GM23248 (cell line): Measurements from ENCODE around the gene GRID2. TPM values are rescaled to one million over a fixed set of nuclear protein-coding genes. Genes with fewer than 3 reads are reported as not detected.

Experiments
- DNase-seq: peaks from one replicate; pipeline ENCODE4 v3.0.0-alpha.2; 2015
- H2AFZ ChIP-seq: fragments of 200-600 bp; sonication (generic); 2 replicates; pipeline ENCODE4 v1.6.1; 2016; ENCODE audit warnings: antibody characterized with exemption
- H3F3A ChIP-seq: fragments of 200-600 bp; sonication (generic); 2 replicates; pipeline ENCODE4 v1.6.1; 2016; ENCODE audit warnings: mild to moderate bottlenecking, antibody characterized with exemption, mixed run types; ENCODE audit not compliant: insufficient read depth
- H3K27ac ChIP-seq: fragments of 200-600 bp; sonication (generic); 2 replicates; pipeline ENCODE4 v1.5.1; 2016; ENCODE audit warnings: mild to moderate bottlenecking
- H3K27me3 ChIP-seq: fragments of 200-600 bp; sonication (generic); replicated peaks from 2 replicates; pipeline ENCODE4 v1.6.1; 2016; ENCODE audit warnings: mild to moderate bottlenecking; ENCODE audit not compliant: insufficient read depth
- H3K36me3 ChIP-seq: fragments of 200-600 bp; sonication (generic); 2 replicates; pipeline ENCODE4 v1.6.1; 2016; ENCODE audit warnings: low read depth, mild to moderate bottlenecking
- H3K4me1 ChIP-seq: fragments of 200-600 bp; sonication (generic); 2 replicates; pipeline ENCODE4 v1.6.1; 2016; ENCODE audit warnings: mild to moderate bottlenecking; ENCODE audit not compliant: insufficient read depth
- H3K4me2 ChIP-seq: fragments of 200-600 bp; sonication (generic); one replicate; pipeline ENCODE4 v1.6.1; 2016; ENCODE audit warnings: mild to moderate bottlenecking; ENCODE audit not compliant: unreplicated experiment
- H3K4me3 ChIP-seq: fragments of 200-600 bp; sonication (generic); 2 replicates; pipeline ENCODE4 v1.5.1; 2016; ENCODE audit warnings: mild to moderate bottlenecking
- H3K79me2 ChIP-seq: fragments of 200-600 bp; sonication (generic); 2 replicates; pipeline ENCODE4 v1.6.1; 2016; ENCODE audit warnings: mild to moderate bottlenecking; ENCODE audit not compliant: insufficient read depth
- H3K9ac ChIP-seq: fragments of 200-600 bp; sonication (generic); 2 replicates; pipeline ENCODE4 v1.6.1; 2016; ENCODE audit warnings: mild to moderate bottlenecking
- H3K9me2 ChIP-seq: fragments of 200-600 bp; sonication (generic); 2 replicates; pipeline ENCODE4 v1.6.1; 2016; ENCODE audit warnings: mixed run types, mild to moderate bottlenecking, moderate library complexity; ENCODE audit not compliant: insufficient read depth
- H3K9me3 ChIP-seq: fragments of 200-600 bp; sonication (generic); one replicate; pipeline ENCODE4 v1.6.1; 2017; ENCODE audit warnings: low read depth
- H4K20me1 ChIP-seq: fragments of 200-600 bp; sonication (generic); 2 replicates; pipeline ENCODE4 v1.6.0; 2016; ENCODE audit not compliant: insufficient read depth
- EZH2 ChIP-seq: fragments of 200-600 bp; sonication (generic); IDR thresholded peaks from 2 replicates; pipeline ENCODE4 v1.6.1; 2018; ENCODE audit warnings: antibody characterized with exemption, mild to moderate bottlenecking; ENCODE audit not compliant: insufficient read depth, poor library complexity, severe bottlenecking
- EZH2phosphoT487 ChIP-seq: fragments of 200-600 bp; sonication (generic); IDR thresholded peaks from 2 replicates; pipeline ENCODE4 v1.6.1; 2018; ENCODE audit warnings: antibody characterized with exemption, moderate library complexity, mild to moderate bottlenecking, low read depth; ENCODE audit not compliant: insufficient read depth
- WGBS, 2 experiments: methylation state at CpG; one replicate each; pipeline ENCODE4 v1.1.6; 2015 to 2017; ENCODE audit warnings: low lambda C conversion rate in 2 of 2, low coverage in 1 of 2; ENCODE audit errors: missing lambda C conversion rate in 2 of 2; 5-methylcytosine and 5-hydroxymethylcytosine counted together
- in situ Hi-C: fragments of 300-500 bp; cut with MboI; formaldehyde crosslinking; loops from 2 replicates; pipeline ENCODE4 v1.15.0; 2020
- polyA plus RNA-seq: library from polyadenylated mRNA; unstranded; fragments of >200 nt; fragmentation: Nextera tagmentation; extraction: Ambion mirVana; gene quantifications from 2 replicates; pipeline ENCODE4 v1.2.1, GENCODE V29; 2016
- total RNA-seq: library from RNA; depleted of rRNA; stranded (reverse); fragments of >200 nt; shearing (Covaris generic); gene quantifications from 2 replicates; pipeline ENCODE4 v1.2.3, GENCODE V29; 2014

The GRID2 gene
- total and polyA plus RNA-seq, 2 experiments from 2014 or later = not detected

DNA sequence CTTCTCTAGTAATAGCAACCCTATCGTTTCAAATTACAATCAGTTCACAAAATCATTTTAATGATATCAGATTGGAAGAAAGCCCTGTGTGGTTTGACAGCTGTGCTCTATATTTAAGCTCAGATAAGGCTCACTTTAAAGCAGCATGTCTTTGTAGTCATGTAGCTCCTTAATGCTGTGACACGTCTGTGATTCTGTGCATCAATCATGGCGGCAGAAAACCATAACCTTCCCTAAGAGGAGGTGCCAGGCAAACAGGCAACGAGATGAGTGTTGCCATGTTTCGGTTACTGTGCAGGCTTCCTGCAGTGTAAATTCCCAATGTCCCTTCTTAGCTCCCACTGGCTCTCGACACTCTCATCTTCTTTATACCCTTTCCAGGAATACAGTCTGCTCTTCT is 212.7 kb downstream of the GRID2 start:
- Histone ChIP-seq H3K9ac (no peak overlapping the region), H2AFZ (no peak overlapping the region), H3K4me3 (no peak overlapping the region), H3K36me3 (no peaks in the 10 kb centered on the region), H4K20me1 (no peaks in the 10 kb centered on the region), H3K4me1 (no peaks in the 10 kb centered on the region), H3K27ac (no peak overlapping the region), H3K27me3 (no peaks in the 10 kb centered on the region), H3K4me2 (no peak overlapping the region), H3K79me2 (no peaks in the 10 kb centered on the region), H3K9me2 (no peaks in the 10 kb centered on the region), H3F3A (no peaks in the 10 kb centered on the region), H3K9me3 (no peaks in the 10 kb centered on the region)
- no peak for DNase-seq
- 21 to 30% methylated on average over 6 of the region's 6 CpGs for WGBS, 2 experiments
- in situ Hi-C loops = no loop called here
- TF ChIP-seq EZH2phosphoT487 (no peak), EZH2 (no peak)

DNA sequence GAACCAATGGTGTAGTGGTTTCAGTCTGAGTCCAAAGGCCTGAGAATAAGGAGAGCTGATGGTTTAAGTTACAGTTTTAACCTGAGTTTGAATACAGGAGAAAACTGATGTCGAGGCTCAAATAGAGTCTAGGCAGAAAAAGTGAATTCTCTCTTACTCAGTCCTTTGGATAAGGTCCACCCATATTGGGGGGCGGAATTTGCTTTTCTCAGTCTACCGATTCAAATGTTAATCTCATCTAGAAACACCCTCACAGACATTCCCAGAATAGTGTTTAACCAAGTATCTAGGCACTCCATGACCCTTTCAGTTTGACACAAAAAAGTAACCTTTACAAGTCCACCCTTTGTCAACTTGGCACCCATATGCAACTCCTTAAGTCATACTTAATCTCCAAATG is 216.0 kb downstream of the GRID2 start:
- Histone ChIP-seq H3F3A (no peaks in the 10 kb centered on the region), H4K20me1 (no peaks in the 10 kb centered on the region), H3K9me2 (no peaks in the 10 kb centered on the region), H2AFZ (no peak overlapping the region), H3K36me3 (no peaks in the 10 kb centered on the region), H3K79me2 (no peaks in the 10 kb centered on the region), H3K9ac (no peak overlapping the region), H3K4me1 (no peaks in the 10 kb centered on the region), H3K9me3 (no peaks in the 10 kb centered on the region), H3K4me3 (no peak overlapping the region), H3K27ac (no peak overlapping the region), H3K4me2 (no peak overlapping the region), H3K27me3 (no peaks in the 10 kb centered on the region)
- DNase-seq = no peak
- TF ChIP-seq EZH2 = no peak
- TF ChIP-seq EZH2phosphoT487 = no peak
- in situ Hi-C loops = no loop called here
- WGBS, 2 experiments = 30 to 33% methylated on average over 3 of the region's 3 CpGs

DNA sequence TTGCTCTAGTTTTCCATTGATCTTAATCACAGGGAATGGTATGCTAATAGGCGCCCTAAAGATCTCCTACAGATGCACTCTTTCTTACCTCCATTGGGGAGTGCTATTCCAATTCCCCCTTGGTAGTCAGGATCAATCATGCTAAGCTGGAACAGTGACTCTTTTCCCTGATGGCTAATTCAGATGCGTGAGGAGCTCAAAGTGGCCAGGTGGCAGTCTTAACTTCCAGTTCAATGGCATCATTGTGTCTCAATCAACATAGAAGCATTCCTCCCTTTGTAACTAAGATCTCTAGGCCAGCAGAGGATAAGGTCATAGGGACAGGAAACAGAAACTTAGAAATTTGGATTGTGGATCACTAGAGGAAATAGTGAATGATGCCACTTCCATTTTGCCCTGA is 216.8 kb downstream of the GRID2 start:
- TF ChIP-seq EZH2phosphoT487 = no peak
- in situ Hi-C loops = no loop called here
- WGBS, 2 experiments = 22 to 27% methylated on average over 2 of the region's 2 CpGs
- Histone ChIP-seq H3F3A (no peaks in the 10 kb centered on the region), H3K9me2 (no peaks in the 10 kb centered on the region), H4K20me1 (no peaks in the 10 kb centered on the region), H3K36me3 (no peaks in the 10 kb centered on the region), H2AFZ (no peak overlapping the region), H3K4me1 (no peaks in the 10 kb centered on the region), H3K4me2 (no peak overlapping the region), H3K27me3 (no peaks in the 10 kb centered on the region), H3K27ac (no peak overlapping the region), H3K79me2 (no peaks in the 10 kb centered on the region), H3K9me3 (no peaks in the 10 kb centered on the region), H3K9ac (no peak overlapping the region), H3K4me3 (no peak overlapping the region)
- DNase-seq = no peak

DNA sequence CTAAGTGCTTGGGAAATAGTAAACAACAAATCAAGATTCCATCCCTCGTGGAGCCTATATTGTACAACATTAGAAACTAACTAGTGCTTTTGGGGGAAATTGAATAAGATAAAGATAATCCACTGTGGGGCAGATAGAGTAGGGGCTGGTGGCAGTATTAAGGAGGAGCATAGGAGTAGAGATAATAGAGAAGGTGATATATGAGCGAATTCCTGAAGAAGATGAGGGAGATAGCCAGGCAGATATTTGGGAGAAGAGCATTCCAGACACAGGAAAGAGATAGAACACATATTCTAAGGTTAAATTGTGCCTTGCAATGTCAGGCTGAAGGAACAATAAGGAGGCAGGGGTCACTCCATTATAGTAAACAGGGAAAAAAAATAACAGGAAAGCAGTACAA is 218.2 kb downstream of the GRID2 start:
- Histone ChIP-seq H4K20me1 (no peaks in the 10 kb centered on the region), H3F3A (no peaks in the 10 kb centered on the region), H2AFZ (no peak overlapping the region), H3K4me3 (no peak overlapping the region), H3K9ac (no peak overlapping the region), H3K9me2 (no peaks in the 10 kb centered on the region), H3K4me1 (no peaks in the 10 kb centered on the region), H3K27ac (no peak overlapping the region), H3K27me3 (no peaks in the 10 kb centered on the region), H3K4me2 (no peak overlapping the region), H3K36me3 (no peaks in the 10 kb centered on the region), H3K9me3 (no peaks in the 10 kb centered on the region), H3K79me2 (no peaks in the 10 kb centered on the region)
- 7 to 11% methylated on average over 2 of the region's 2 CpGs for WGBS, 2 experiments
- in situ Hi-C loops = no loop called here
- DNase-seq = no peak
- TF ChIP-seq EZH2 (no peak), EZH2phosphoT487 (no peak)

DNA sequence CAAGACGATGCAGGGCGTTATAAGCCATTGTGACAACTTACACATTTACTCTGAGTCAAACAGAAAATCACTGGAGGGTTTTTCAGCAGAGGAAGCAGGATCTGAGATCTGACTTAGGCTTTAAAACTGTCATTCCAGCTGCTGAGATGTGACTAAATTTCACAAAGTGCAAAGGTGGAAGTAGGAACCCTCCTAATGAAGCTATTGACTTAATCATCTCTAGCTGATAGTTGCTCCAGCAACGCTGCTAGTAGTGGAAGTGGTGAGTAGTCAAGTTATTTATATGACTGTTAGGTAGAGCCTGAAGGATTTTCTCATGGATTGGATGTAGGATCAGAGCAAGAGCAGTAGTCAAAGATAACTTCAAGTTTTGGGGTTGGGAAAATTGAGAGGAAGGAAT is 218.6 kb downstream of the GRID2 start:
- Histone ChIP-seq H3K27ac (no peak overlapping the region), H3K27me3 (no peaks in the 10 kb centered on the region), H3K9me3 (no peaks in the 10 kb centered on the region), H4K20me1 (no peaks in the 10 kb centered on the region), H3K9me2 (no peaks in the 10 kb centered on the region), H2AFZ (no peak overlapping the region), H3K36me3 (no peaks in the 10 kb centered on the region), H3K4me1 (no peaks in the 10 kb centered on the region), H3F3A (no peaks in the 10 kb centered on the region), H3K4me3 (no peak overlapping the region), H3K79me2 (no peaks in the 10 kb centered on the region), H3K4me2 (no peak overlapping the region), H3K9ac (no peak overlapping the region)
- no peak for TF ChIP-seq EZH2
- TF ChIP-seq EZH2phosphoT487 = no peak
- WGBS, 2 experiments = 18 to 20% methylated on average over 3 of the region's 3 CpGs
- in situ Hi-C loops = no loop called here
- no peak for DNase-seq
